Activated naive CD8-positive, alpha-beta T cell treated with anti-CD3 and anti-CD28 coated beads, Interleukin-2, amount 50 U/mL, for 24 hours (primary cell): ENCODE results near the gene DEAF1.
"Not testable (repeated sequence)": the region's sequence is repeated elsewhere in the genome, so short reads cannot be mapped to it uniquely, and the experiment has no call there.

ENCODE experiments used
- ATAC-seq: fragments of 150-1000 bp; cut with Tn5 transposase; one replicate; pipeline ENCODE4 v1.10.0; 2021
- DNase-seq: peaks from one replicate; pipeline ENCODE4 v3.0.0; 2021
- H3K27ac Mint-ChIP-seq: one replicate; pipeline ENCODE4 v1.8.0; 2021; ENCODE audit warnings: mild to moderate bottlenecking, mixed read lengths
- H3K27me3 Mint-ChIP-seq: one replicate; pipeline ENCODE4 v1.8.0; 2021; ENCODE audit warnings: mixed read lengths
- H3K36me3 Mint-ChIP-seq: one replicate; pipeline ENCODE4 v1.8.0; 2021; ENCODE audit warnings: low read depth, mixed read lengths
- H3K4me1 Mint-ChIP-seq: one replicate; pipeline ENCODE4 v1.8.0; 2021; ENCODE audit warnings: mixed read lengths
- H3K4me3 Mint-ChIP-seq: one replicate; pipeline ENCODE4 v1.8.0; 2021; ENCODE audit warnings: mild to moderate bottlenecking, moderate library complexity, mixed read lengths
- H3K9me3 Mint-ChIP-seq: one replicate; pipeline ENCODE4 v1.8.0; 2021; ENCODE audit warnings: mixed read lengths

The DEAF1 gene

GRCh38 chr11:657691-658126 lies 37.3 kb downstream of the DEAF1 start:
- no peaks in the 10 kb centered on the region for H3K27me3 Mint-ChIP-seq
- no peaks in the 10 kb centered on the region for H3K4me1 Mint-ChIP-seq
- DNase-seq: no peak
- no peak for ATAC-seq
- H3K4me3 Mint-ChIP-seq: no peak overlapping the region
- H3K9me3 Mint-ChIP-seq: no peaks in the 10 kb centered on the region
- peaks cover 8% of the 10 kb centered on the region for H3K36me3 Mint-ChIP-seq
- no peak overlapping the region for H3K27ac Mint-ChIP-seq

GRCh38 chr11:656866-657265 lies 38.2 kb downstream of the DEAF1 start:
- H3K36me3 Mint-ChIP-seq: peaks cover 8% of the 10 kb centered on the region

GRCh38 chr11:656426-656825 lies 38.6 kb downstream of the DEAF1 start:
- H3K27ac Mint-ChIP-seq: no peak overlapping the region
- no peaks in the 10 kb centered on the region for H3K4me1 Mint-ChIP-seq
- no peak overlapping the region for H3K4me3 Mint-ChIP-seq
- peaks cover 9% of the 10 kb centered on the region for H3K36me3 Mint-ChIP-seq
- H3K27me3 Mint-ChIP-seq: no peaks in the 10 kb centered on the region
- ATAC-seq (no peak), DNase-seq (no peak)
- H3K9me3 Mint-ChIP-seq: no peaks in the 10 kb centered on the region

More at GRCh38 chr11:656866-657265, 38.2 kb downstream of the DEAF1 start:
- no peaks in the 10 kb centered on the region for H3K9me3 Mint-ChIP-seq
- ATAC-seq: no peak
- H3K27ac Mint-ChIP-seq: no peak overlapping the region
- H3K4me1 Mint-ChIP-seq: no peaks in the 10 kb centered on the region
- H3K4me3 Mint-ChIP-seq: no peak overlapping the region
- no peaks in the 10 kb centered on the region for H3K27me3 Mint-ChIP-seq
- no peak for DNase-seq

GRCh38 chr11:655036-655726 lies 39.8 kb downstream of the DEAF1 start:
- Mint-ChIP-seq H3K27ac (no peak overlapping the region), H3K9me3 (no peaks in the 10 kb centered on the region), H3K27me3 (no peaks in the 10 kb centered on the region), H3K36me3 (peaks cover 10% of the 10 kb centered on the region), H3K4me1 (no peaks in the 10 kb centered on the region), H3K4me3 (no peak overlapping the region)
- DNase-seq: no peak
- ATAC-seq: no peak

- H3K9me3 Mint-ChIP-seq, H3K4me1 Mint-ChIP-seq, H3K27ac Mint-ChIP-seq, H3K4me3 Mint-ChIP-seq, H3K36me3 Mint-ChIP-seq, H3K27me3 Mint-ChIP-seq, DNase-seq, ATAC-seq: not testable (repeated sequence)
These were observed 40.6 kb downstream of the DEAF1 start for GRCh38 chr11:654444-654843.

GRCh38 chr11:653837-654236 lies 41.2 kb downstream of the DEAF1 start:
- H3K4me1 Mint-ChIP-seq: no peaks in the 10 kb centered on the region
- DNase-seq (no peak), ATAC-seq (no peak)
- no peaks in the 10 kb centered on the region for H3K9me3 Mint-ChIP-seq
- no peak overlapping the region for H3K4me3 Mint-ChIP-seq
- H3K27ac Mint-ChIP-seq: no peak overlapping the region
- H3K36me3 Mint-ChIP-seq: peaks cover 10% of the 10 kb centered on the region
- H3K27me3 Mint-ChIP-seq: no peaks in the 10 kb centered on the region

GRCh38 chr11:653136-653535 lies 41.9 kb downstream of the DEAF1 start:
- not testable (repeated sequence) for DNase-seq, H3K27ac Mint-ChIP-seq, H3K36me3 Mint-ChIP-seq, H3K4me3 Mint-ChIP-seq, ATAC-seq, H3K9me3 Mint-ChIP-seq, H3K27me3 Mint-ChIP-seq, H3K4me1 Mint-ChIP-seq

- Mint-ChIP-seq H3K27ac (no peak overlapping the region), H3K36me3 (peaks cover 14% of the 10 kb centered on the region), H3K4me3 (no peak overlapping the region), H3K27me3 (no peaks in the 10 kb centered on the region), H3K9me3 (no peaks in the 10 kb centered on the region), H3K4me1 (peaks cover 4% of the 10 kb centered on the region)
- ATAC-seq: no peak
- DNase-seq: no peak
These were observed 44.5 kb downstream of the DEAF1 start for GRCh38 chr11:650482-650881.

GRCh38 chr11:647672-648158 lies 47.3 kb downstream of the DEAF1 start:
- ATAC-seq, H3K4me1 Mint-ChIP-seq, H3K4me3 Mint-ChIP-seq, H3K27me3 Mint-ChIP-seq, DNase-seq, H3K9me3 Mint-ChIP-seq, H3K27ac Mint-ChIP-seq: not testable (repeated sequence)
- peaks cover 14% of the 10 kb centered on the region for H3K36me3 Mint-ChIP-seq

- no peaks in the 10 kb centered on the region for H3K27me3 Mint-ChIP-seq
- no peak for ATAC-seq
- H3K4me3 Mint-ChIP-seq: no peak overlapping the region
- no peak for DNase-seq
- no peak overlapping the region for H3K27ac Mint-ChIP-seq
- H3K4me1 Mint-ChIP-seq: peaks cover 4% of the 10 kb centered on the region
- H3K36me3 Mint-ChIP-seq: peaks cover 10% of the 10 kb centered on the region
- no peaks in the 10 kb centered on the region for H3K9me3 Mint-ChIP-seq
These were observed 48.8 kb downstream of the DEAF1 start for GRCh38 chr11:646214-646613.

GRCh38 chr11:645536-645935 lies 49.5 kb downstream of the DEAF1 start:
- DNase-seq: no peak
- Mint-ChIP-seq H3K27ac (no peak overlapping the region), H3K4me1 (peaks cover 4% of the 10 kb centered on the region), H3K36me3 (peaks cover 10% of the 10 kb centered on the region), H3K27me3 (no peaks in the 10 kb centered on the region), H3K4me3 (no peak overlapping the region), H3K9me3 (no peaks in the 10 kb centered on the region)
- ATAC-seq: no peak

- Mint-ChIP-seq H3K4me3 (no peak overlapping the region), H3K27me3 (peaks cover 3% of the 10 kb centered on the region), H3K36me3 (peaks cover 8% of the 10 kb centered on the region), H3K4me1 (peaks cover 6% of the 10 kb centered on the region), H3K27ac (no peak overlapping the region), H3K9me3 (no peaks in the 10 kb centered on the region)
- ATAC-seq (no peak), DNase-seq (no peak)
These were observed 50.9 kb downstream of the DEAF1 start for GRCh38 chr11:643849-644738.

GRCh38 chr11:643366-643765 lies 51.7 kb downstream of the DEAF1 start:
- Mint-ChIP-seq H3K4me1 (peaks cover 13% of the 10 kb centered on the region), H3K27ac (no peak overlapping the region), H3K9me3 (no peaks in the 10 kb centered on the region), H3K4me3 (no peak overlapping the region), H3K36me3 (peaks cover 9% of the 10 kb centered on the region), H3K27me3 (peaks cover 10% of the 10 kb centered on the region)
- DNase-seq: no peak
- no peak for ATAC-seq

- Mint-ChIP-seq H3K27ac (no peak overlapping the region), H3K27me3 (peaks cover 17% of the 10 kb centered on the region), H3K36me3 (peaks cover 5% of the 10 kb centered on the region), H3K4me1 (peaks cover 16% of the 10 kb centered on the region), H3K4me3 (no peak overlapping the region), H3K9me3 (no peaks in the 10 kb centered on the region)
- DNase-seq (no peak), ATAC-seq (no peak)
These were observed 53.1 kb downstream of the DEAF1 start for GRCh38 chr11:641806-642370.
